ENCODE data around the gene SFI1.

SFI1 gene

GRCh38 chr22:31496007-31496734 is at the start of gene SFI1:
Gene SFI1 (plus strand): TSS chr22:31496536. CDS start chr22:31508285, 11,749 bp downstream.
- peaks cover 0 to 2% of the 10 kb centered on the region in 2 donors for H3K36me3 ChIP-seq (ENCODE audit: control insufficient read depth in 2 of 2, insufficient read depth in 2 of 2, low read length in 2 of 2)

GRCh38 chr22:31446767-31447166 is 49.6 kb upstream of the SFI1 start:
- no peak overlapping the region for H3K4me3 ChIP-seq (ENCODE audit: low read length in 2 of 2)
- H3K27me3 ChIP-seq (ENCODE audit: control insufficient read depth in 1 of 2, insufficient read depth in 2 of 2, low read length in 2 of 2), result no peaks in the 10 kb centered on the region
- H3K36me3 ChIP-seq (ENCODE audit: control insufficient read depth in 2 of 2, insufficient read depth in 2 of 2, low read length in 2 of 2), result peaks cover 34 to 50% of the 10 kb centered on the region in 2 donors
- no peaks in the 10 kb centered on the region for H3K4me1 ChIP-seq (ENCODE audit: control insufficient read depth, insufficient read depth, low read length)
- no peak overlapping the region for H3K27ac ChIP-seq (ENCODE audit: low read length)
- H3K9me3 ChIP-seq (ENCODE audit: control insufficient read depth in 2 of 2, low read length in 2 of 2), result no peaks in the 10 kb centered on the region
- no peak overlapping the region for H3K9ac ChIP-seq (ENCODE audit: low read length in 2 of 2)

More at GRCh38 chr22:31496007-31496734, at the start of gene SFI1:
- Histone ChIP-seq H3K4me3 (ENCODE audit: low read length in 2 of 2) (peak within 1 kb of the TSS; percentile 93 to 95), H3K9ac (ENCODE audit: low read length in 2 of 2) (peak within 1 kb of the TSS; percentile 86 to 89), H3K27ac (ENCODE audit: low read length) (peak within 1 kb of the TSS; percentile 41), H3K27me3 (ENCODE audit: control insufficient read depth in 1 of 2, insufficient read depth in 2 of 2, low read length in 2 of 2) (no peaks in the 10 kb centered on the region), H3K4me1 (ENCODE audit: control insufficient read depth, insufficient read depth, low read length) (peaks cover 13% of the 10 kb centered on the region), H3K9me3 (ENCODE audit: control insufficient read depth in 2 of 2, low read length in 2 of 2) (no peaks in the 10 kb centered on the region)

GRCh38 chr22:31447337-31447736 is 49.0 kb upstream of the SFI1 start:
- no peak overlapping the region for H3K9ac ChIP-seq (ENCODE audit: low read length in 2 of 2)
- H3K27ac ChIP-seq (ENCODE audit: low read length), result no peak overlapping the region
- H3K36me3 ChIP-seq (ENCODE audit: control insufficient read depth in 2 of 2, insufficient read depth in 2 of 2, low read length in 2 of 2), result peaks cover 29 to 48% of the 10 kb centered on the region in 2 donors
- no peaks in the 10 kb centered on the region for H3K4me1 ChIP-seq (ENCODE audit: control insufficient read depth, insufficient read depth, low read length)
- no peaks in the 10 kb centered on the region for H3K27me3 ChIP-seq (ENCODE audit: control insufficient read depth in 1 of 2, insufficient read depth in 2 of 2, low read length in 2 of 2)
- H3K9me3 ChIP-seq (ENCODE audit: control insufficient read depth in 2 of 2, low read length in 2 of 2), result no peaks in the 10 kb centered on the region
- no peak overlapping the region for H3K4me3 ChIP-seq (ENCODE audit: low read length in 2 of 2)

GRCh38 chr22:31448382-31448781 is 48.0 kb upstream of the SFI1 start:
- Histone ChIP-seq H3K4me3 (ENCODE audit: low read length in 2 of 2) (no peak overlapping the region), H3K4me1 (ENCODE audit: control insufficient read depth, insufficient read depth, low read length) (no peaks in the 10 kb centered on the region), H3K36me3 (ENCODE audit: control insufficient read depth in 2 of 2, insufficient read depth in 2 of 2, low read length in 2 of 2) (peaks cover 22 to 44% of the 10 kb centered on the region in 2 donors), H3K9me3 (ENCODE audit: control insufficient read depth in 2 of 2, low read length in 2 of 2) (no peaks in the 10 kb centered on the region), H3K9ac (ENCODE audit: low read length in 2 of 2) (no peak overlapping the region), H3K27me3 (ENCODE audit: control insufficient read depth in 1 of 2, insufficient read depth in 2 of 2, low read length in 2 of 2) (no peaks in the 10 kb centered on the region), H3K27ac (ENCODE audit: low read length) (no peak overlapping the region)

GRCh38 chr22:31449506-31449905 is 46.8 kb upstream of the SFI1 start:
- Histone ChIP-seq H3K4me3 (ENCODE audit: low read length in 2 of 2) (no peak overlapping the region), H3K9ac (ENCODE audit: low read length in 2 of 2) (no peak overlapping the region), H3K27me3 (ENCODE audit: control insufficient read depth in 1 of 2, insufficient read depth in 2 of 2, low read length in 2 of 2) (no peaks in the 10 kb centered on the region), H3K36me3 (ENCODE audit: control insufficient read depth in 2 of 2, insufficient read depth in 2 of 2, low read length in 2 of 2) (peaks cover 26 to 47% of the 10 kb centered on the region in 2 donors), H3K27ac (ENCODE audit: low read length) (no peak overlapping the region), H3K9me3 (ENCODE audit: control insufficient read depth in 2 of 2, low read length in 2 of 2) (no peaks in the 10 kb centered on the region), H3K4me1 (ENCODE audit: control insufficient read depth, insufficient read depth, low read length) (no peaks in the 10 kb centered on the region)

- Histone ChIP-seq H3K9ac (ENCODE audit: low read length in 2 of 2) (no peak overlapping the region), H3K9me3 (ENCODE audit: control insufficient read depth in 2 of 2, low read length in 2 of 2) (no peaks in the 10 kb centered on the region), H3K4me1 (ENCODE audit: control insufficient read depth, insufficient read depth, low read length) (no peaks in the 10 kb centered on the region), H3K36me3 (ENCODE audit: control insufficient read depth in 2 of 2, insufficient read depth in 2 of 2, low read length in 2 of 2) (peaks cover 26 to 40% of the 10 kb centered on the region in 2 donors), H3K27ac (ENCODE audit: low read length) (no peak overlapping the region), H3K4me3 (ENCODE audit: low read length in 2 of 2) (no peak overlapping the region), H3K27me3 (ENCODE audit: control insufficient read depth in 1 of 2, insufficient read depth in 2 of 2, low read length in 2 of 2) (no peaks in the 10 kb centered on the region)
Measured at GRCh38 chr22:31451709-31452571, 44.4 kb upstream of the SFI1 start.

- H3K27me3 ChIP-seq (ENCODE audit: control insufficient read depth in 1 of 2, insufficient read depth in 2 of 2, low read length in 2 of 2), result no peaks in the 10 kb centered on the region
- H3K9ac ChIP-seq (ENCODE audit: low read length in 2 of 2), result no peak overlapping the region
- no peaks in the 10 kb centered on the region for H3K4me1 ChIP-seq (ENCODE audit: control insufficient read depth, insufficient read depth, low read length)
- no peak overlapping the region for H3K27ac ChIP-seq (ENCODE audit: low read length)
- peaks cover 31 to 47% of the 10 kb centered on the region in 2 donors for H3K36me3 ChIP-seq (ENCODE audit: control insufficient read depth in 2 of 2, insufficient read depth in 2 of 2, low read length in 2 of 2)
- H3K9me3 ChIP-seq (ENCODE audit: control insufficient read depth in 2 of 2, low read length in 2 of 2), result no peaks in the 10 kb centered on the region
- H3K4me3 ChIP-seq (ENCODE audit: low read length in 2 of 2), result no peak overlapping the region
Measured at GRCh38 chr22:31461699-31462098, 34.6 kb upstream of the SFI1 start.

GRCh38 chr22:31465307-31465706 is 31.0 kb upstream of the SFI1 start:
- Histone ChIP-seq H3K27ac (ENCODE audit: low read length) (no peak overlapping the region), H3K36me3 (ENCODE audit: control insufficient read depth in 2 of 2, insufficient read depth in 2 of 2, low read length in 2 of 2) (peaks cover 30 to 36% of the 10 kb centered on the region in 2 donors), H3K9ac (ENCODE audit: low read length in 2 of 2) (no peak overlapping the region), H3K27me3 (ENCODE audit: control insufficient read depth in 1 of 2, insufficient read depth in 2 of 2, low read length in 2 of 2) (no peaks in the 10 kb centered on the region), H3K4me1 (ENCODE audit: control insufficient read depth, insufficient read depth, low read length) (no peaks in the 10 kb centered on the region), H3K9me3 (ENCODE audit: control insufficient read depth in 2 of 2, low read length in 2 of 2) (no peaks in the 10 kb centered on the region), H3K4me3 (ENCODE audit: low read length in 2 of 2) (no peak overlapping the region)

GRCh38 chr22:31474743-31475142 is 21.6 kb upstream of the SFI1 start:
- H3K36me3 ChIP-seq (ENCODE audit: control insufficient read depth in 2 of 2, insufficient read depth in 2 of 2, low read length in 2 of 2), result peaks cover 10 to 11% of the 10 kb centered on the region in 2 donors
- H3K27me3 ChIP-seq (ENCODE audit: control insufficient read depth in 1 of 2, insufficient read depth in 2 of 2, low read length in 2 of 2), result no peaks in the 10 kb centered on the region
- H3K27ac ChIP-seq (ENCODE audit: low read length), result no peak overlapping the region
- H3K4me3 ChIP-seq (ENCODE audit: low read length in 2 of 2), result no peak overlapping the region
- no peak overlapping the region for H3K9ac ChIP-seq (ENCODE audit: low read length in 2 of 2)
- no peaks in the 10 kb centered on the region for H3K4me1 ChIP-seq (ENCODE audit: control insufficient read depth, insufficient read depth, low read length)
- H3K9me3 ChIP-seq (ENCODE audit: control insufficient read depth in 2 of 2, low read length in 2 of 2), result no peaks in the 10 kb centered on the region

- H3K9me3 ChIP-seq (ENCODE audit: control insufficient read depth in 2 of 2, low read length in 2 of 2), result no peaks in the 10 kb centered on the region
- H3K4me3 ChIP-seq (ENCODE audit: low read length in 2 of 2), result no peak overlapping the region
- H3K9ac ChIP-seq (ENCODE audit: low read length in 2 of 2), result no peak overlapping the region
- H3K27ac ChIP-seq (ENCODE audit: low read length), result no peak overlapping the region
- no peaks in the 10 kb centered on the region for H3K4me1 ChIP-seq (ENCODE audit: control insufficient read depth, insufficient read depth, low read length)
- H3K36me3 ChIP-seq (ENCODE audit: control insufficient read depth in 2 of 2, insufficient read depth in 2 of 2, low read length in 2 of 2), result peaks cover 12 to 15% of the 10 kb centered on the region in 2 donors
- H3K27me3 ChIP-seq (ENCODE audit: control insufficient read depth in 1 of 2, insufficient read depth in 2 of 2, low read length in 2 of 2), result no peaks in the 10 kb centered on the region
Measured at GRCh38 chr22:31475800-31476199, 20.5 kb upstream of the SFI1 start.
